ENCODE data around the gene TGFBR3.

The TGFBR3 gene

GRCh38 chr1:91816031-91816430, 69.9 kb downstream of the TGFBR3 start:
- no peaks in the 10 kb centered on the region for H3K36me3 Mint-ChIP-seq (ENCODE audit: low read depth)
- H3K9me3 Mint-ChIP-seq: no peaks in the 10 kb centered on the region
- no peak overlapping the region for H3K4me3 Mint-ChIP-seq
- peak overlapping the region; percentile 26 for H3K27ac Mint-ChIP-seq
- peaks cover 44% of the 10 kb centered on the region for H3K4me1 Mint-ChIP-seq
- no peaks in the 10 kb centered on the region for H3K27me3 Mint-ChIP-seq (ENCODE audit: low read depth, poor library complexity)
- DNase-seq: no peak
- TF ChIP-seq CTCF (IDR thresholded peaks at IDR 0.05): no peak

DNA sequence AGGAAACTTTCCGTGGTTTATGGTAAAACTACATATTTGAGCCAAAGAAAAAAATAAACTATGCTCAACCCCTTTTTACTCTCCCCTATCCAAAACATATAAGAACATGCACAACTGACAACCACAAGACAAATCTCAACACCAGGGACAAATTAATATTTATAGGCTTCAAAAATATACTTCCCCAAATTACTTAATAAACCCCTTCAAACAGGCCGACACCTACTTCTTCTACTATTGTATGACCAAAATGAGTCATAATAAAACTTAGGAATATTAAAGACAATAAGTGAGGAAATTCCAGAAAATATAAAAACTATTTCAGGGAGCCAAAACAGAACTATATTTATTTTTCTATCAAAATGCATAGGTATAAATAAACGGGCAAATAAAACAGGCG, 71.5 kb downstream of the TGFBR3 start:
- H3K36me3 Mint-ChIP-seq (ENCODE audit: low read depth): no peaks in the 10 kb centered on the region
- no peak overlapping the region for H3K4me3 Mint-ChIP-seq
- TF ChIP-seq CTCF (IDR thresholded peaks at IDR 0.05): no peak
- peaks cover 40% of the 10 kb centered on the region for H3K4me1 Mint-ChIP-seq
- H3K9me3 Mint-ChIP-seq: no peaks in the 10 kb centered on the region
- no peaks in the 10 kb centered on the region for H3K27me3 Mint-ChIP-seq (ENCODE audit: low read depth, poor library complexity)
- no peak overlapping the region for H3K27ac Mint-ChIP-seq
- DNase-seq: no peak

- Mint-ChIP-seq H3K4me1 (peaks cover 40% of the 10 kb centered on the region), H3K4me3 (no peak overlapping the region), H3K9me3 (no peaks in the 10 kb centered on the region), H3K27ac (no peak overlapping the region), H3K27me3 (ENCODE audit: low read depth, poor library complexity) (no peaks in the 10 kb centered on the region), H3K36me3 (ENCODE audit: low read depth) (no peaks in the 10 kb centered on the region)
- no peak for DNase-seq
- no peak for TF ChIP-seq CTCF (IDR thresholded peaks at IDR 0.05)
Measured at GRCh38 chr1:91813813-91814212, 72.1 kb downstream of the TGFBR3 start.

- Mint-ChIP-seq H3K4me1 (peaks cover 31% of the 10 kb centered on the region), H3K9me3 (no peaks in the 10 kb centered on the region), H3K4me3 (no peak overlapping the region), H3K27ac (no peak overlapping the region), H3K27me3 (ENCODE audit: low read depth, poor library complexity) (no peaks in the 10 kb centered on the region), H3K36me3 (ENCODE audit: low read depth) (no peaks in the 10 kb centered on the region)
- DNase-seq: no peak
- TF ChIP-seq CTCF (IDR thresholded peaks at IDR 0.05): no peak
Measured at GRCh38 chr1:91811363-91812025, 74.5 kb downstream of the TGFBR3 start.

- no peak for TF ChIP-seq CTCF (IDR thresholded peaks at IDR 0.05)
- Mint-ChIP-seq H3K27me3 (ENCODE audit: low read depth, poor library complexity) (no peaks in the 10 kb centered on the region), H3K4me1 (peaks cover 38% of the 10 kb centered on the region), H3K27ac (no peak overlapping the region), H3K4me3 (no peak overlapping the region), H3K36me3 (ENCODE audit: low read depth) (no peaks in the 10 kb centered on the region), H3K9me3 (no peaks in the 10 kb centered on the region)
- DNase-seq: no peak
Measured at GRCh38 chr1:91809317-91809716, 76.6 kb downstream of the TGFBR3 start.

GRCh38 chr1:91807921-91808620, 77.9 kb downstream of the TGFBR3 start:
- no peak for TF ChIP-seq CTCF (IDR thresholded peaks at IDR 0.05)
- no peaks in the 10 kb centered on the region for H3K36me3 Mint-ChIP-seq (ENCODE audit: low read depth)
- H3K9me3 Mint-ChIP-seq: no peaks in the 10 kb centered on the region
- no peak overlapping the region for H3K27ac Mint-ChIP-seq
- H3K4me3 Mint-ChIP-seq: no peak overlapping the region
- H3K27me3 Mint-ChIP-seq (ENCODE audit: low read depth, poor library complexity): no peaks in the 10 kb centered on the region
- DNase-seq: no peak
- H3K4me1 Mint-ChIP-seq: peaks cover 38% of the 10 kb centered on the region
